Endothelial cell of umbilical vein (primary cell): ENCODE measurements around the gene ZNF525. TPM values are rescaled to one million over a fixed set of nuclear protein-coding genes. Genes with fewer than 3 reads are reported as not detected.

Experiments used
- BruUV-seq: library from RNA; stranded (reverse); fragments of 400-500 nt; replicated peaks from 2 replicates; lab custom pipeline; 2021; lab: Mats Ljungman, UMichigan
- CTCF ChIA-PET: fragments of 300-600, 350-600 bp; sonication (Branson Sonifier 250); formaldehyde crosslinking; loops from one replicate; lab custom pipeline; 2021; ENCODE audit warnings: antibody characterized with exemption, inconsistent platforms; lab: Charles Lee
- POLR2A ChIA-PET: fragments of 300-600, 350-600 bp; sonication (Branson Sonifier 250); formaldehyde crosslinking; loops from one replicate; lab custom pipeline; 2021; ENCODE audit warnings: antibody characterized with exemption, inconsistent platforms; lab: Charles Lee
- DNase-seq: peaks from one replicate; pipeline ENCODE4 v3.0.0-alpha.2; 2011; ENCODE audit warnings: low read depth, low spot score
- FAIRE-seq: peaks from 2 replicates; lab custom pipeline; 2011; peaks lifted over from hg19 to GRCh38; lab: Jason Lieb, UNC
- H2AFZ ChIP-seq: 2 replicates; pipeline ENCODE4 v1.6.0; 2012; ENCODE audit warnings: low read depth, low read length, control low read depth, inconsistent platforms
- H3K27ac ChIP-seq: 2 replicates; pipeline ENCODE4 v1.5.1; 2011; ENCODE audit warnings: low read depth, mild to moderate bottlenecking, control low read depth, low read length, moderate library complexity; ENCODE audit not compliant: insufficient read depth
- H3K27me3 ChIP-seq, 2 experiments: 2 replicates each; pipeline versions ENCODE4 v1.6.0 to v1.6.1; 2011; ENCODE audit warnings: low read length in 2 of 2, mixed read lengths in 1 of 2; ENCODE audit not compliant: control insufficient read depth in 2 of 2, insufficient read depth in 2 of 2
- H3K36me3 ChIP-seq, 2 experiments: 2 replicates in 1 of 2; 3 replicates in 1 of 2; pipeline ENCODE4 v1.5.1; 2011; ENCODE audit warnings: low read length in 2 of 2, mild to moderate bottlenecking in 1 of 2, moderate library complexity in 1 of 2; ENCODE audit not compliant: control insufficient read depth in 2 of 2, insufficient read depth in 2 of 2; ENCODE audit errors: extremely low read depth in 1 of 2
- H3K4me1 ChIP-seq: 3 replicates; pipeline ENCODE4 v1.5.1; 2011; ENCODE audit warnings: mild to moderate bottlenecking, low read length; ENCODE audit not compliant: control insufficient read depth, insufficient read depth; ENCODE audit errors: extremely low read depth
- H3K4me2 ChIP-seq: 2 replicates; pipeline ENCODE4 v1.6.1; 2011; ENCODE audit warnings: low read length, control low read depth, mixed read lengths; ENCODE audit not compliant: insufficient read depth
- H3K4me3 ChIP-seq, 3 experiments: fragments of 200-600 bp in 1 of 3; sonication (generic), shearing (Covaris generic) in 1 of 3; replicated peaks in 1 of 3; 2 replicates each; pipeline ENCODE4 v1.5.1; 2011 to 2016; ENCODE audit warnings: control low read depth in 3 of 3, low read length in 3 of 3, mild to moderate bottlenecking in 2 of 3, inconsistent platforms in 1 of 3, low read depth in 1 of 3, moderate library complexity in 1 of 3; ENCODE audit not compliant: insufficient read depth in 1 of 3
- H3K79me2 ChIP-seq: 2 replicates; pipeline ENCODE4 v1.6.0; 2012; ENCODE audit warnings: low read length, inconsistent platforms; ENCODE audit not compliant: control insufficient read depth, insufficient read depth
- H3K9ac ChIP-seq: replicated peaks from 2 replicates; pipeline ENCODE3; 2011; ENCODE audit warnings: low read length, control low read depth; ENCODE audit not compliant: insufficient read depth; ENCODE audit errors: extremely low read depth
- H3K9me1 ChIP-seq: replicated peaks from 3 replicates; pipeline ENCODE4 v1.6.0; 2011; ENCODE audit warnings: mild to moderate bottlenecking, low read length; ENCODE audit not compliant: control insufficient read depth, insufficient read depth; ENCODE audit errors: extremely low read depth
- H3K9me3 ChIP-seq: replicated peaks from 2 replicates; pipeline ENCODE4 v1.5.1; 2012; ENCODE audit warnings: low read length, inconsistent platforms; ENCODE audit not compliant: control insufficient read depth, insufficient read depth
- H4K20me1 ChIP-seq: replicated peaks from 2 replicates; pipeline ENCODE3; 2011; ENCODE audit warnings: mild to moderate bottlenecking, low read length; ENCODE audit not compliant: control insufficient read depth, insufficient read depth; ENCODE audit errors: extremely low read depth
- EZH2 ChIP-seq: IDR thresholded peaks from 2 replicates; pipeline ENCODE4 v1.6.1; 2012; ENCODE audit warnings: borderline replicate concordance, low read depth, mild to moderate bottlenecking, moderate library complexity, low read length, inconsistent platforms; ENCODE audit not compliant: severe bottlenecking
- FOS ChIP-seq: IDR thresholded peaks from 2 replicates; pipeline ENCODE4 v1.6.1; 2011; ENCODE audit warnings: mild to moderate bottlenecking, low read length, moderate library complexity, borderline replicate concordance; ENCODE audit not compliant: insufficient read depth
- GATA2 ChIP-seq: IDR thresholded peaks from 2 replicates; pipeline ENCODE4 v1.7.0; 2011; ENCODE audit warnings: low read depth, mild to moderate bottlenecking, moderate library complexity, mixed read lengths, low read length; ENCODE audit not compliant: insufficient read length, insufficient read depth
- JUN ChIP-seq: IDR thresholded peaks from 2 replicates; pipeline ENCODE4 v1.6.1; 2011; ENCODE audit warnings: borderline replicate concordance, low read depth; ENCODE audit not compliant: insufficient read length, insufficient read depth
- MYC ChIP-seq: IDR thresholded peaks from one replicate; pipeline ENCODE4 v1.6.1; 2011; ENCODE audit warnings: mild to moderate bottlenecking, low read depth, low read length
- POLR2A ChIP-seq: IDR thresholded peaks from 2 replicates; pipeline ENCODE4 v1.6.1; 2012; ENCODE audit warnings: low read depth, mild to moderate bottlenecking, control low read depth, low read length
- POLR2AphosphoS5 ChIP-seq: IDR thresholded peaks from 2 replicates; pipeline ENCODE4 v1.6.1; 2012; ENCODE audit warnings: low read depth, mild to moderate bottlenecking, control low read depth, low read length, moderate library complexity; ENCODE audit not compliant: insufficient read depth
- dilution Hi-C: fragments of 300-500 bp; cut with MboI; formaldehyde crosslinking; loops from one replicate; pipeline ENCODE4 v1.15.0; 2019; ENCODE audit warnings: low sequenced_read_pairs; ENCODE audit not compliant: extremely low pct_ligation_motif_present
- intact Hi-C: fragments of 100-400 bp; cut with micrococcal nuclease; formaldehyde crosslinking; loops from one replicate; pipeline ENCODE4 v1.10.0; 2022
- polyA plus RNA-seq, 4 experiments: library from polyadenylated mRNA; depleted of rRNA in 3 of 4; stranded (reverse) in 3 of 4; unstranded in 1 of 4; fragments of >200 nt; gene quantifications; 2 replicates each; pipeline versions ENCODE4 v1.2.1 to v1.2.3, GENCODE V29; 2011 to 2012; ENCODE audit warnings: missing spikeins in 1 of 4
- total RNA-seq: library from RNA; stranded (reverse); gene quantifications from 2 replicates; pipeline ENCODE4 v1.2.3, GENCODE V29; 2021
- TF ChIP-seq, protein P1 (sequence below), 2 donors: IDR thresholded peaks; 1 replicate in 1 of 2; 2 replicates in 1 of 2; pipeline ENCODE4 v1.5.1; 2011; ENCODE audit warnings: low read length in 2 of 2, mild to moderate bottlenecking in 2 of 2, moderate library complexity in 2 of 2, control low read depth in 1 of 2, inconsistent platforms in 1 of 2, low read depth in 1 of 2; ENCODE audit not compliant: insufficient read depth in 1 of 2; ENCODE audit errors: extremely low read depth in 1 of 2
- TF ChIP-seq, protein P2 (sequence below): IDR thresholded peaks from 2 replicates; pipeline ENCODE4 v1.6.1; 2011; ENCODE audit not compliant: insufficient read depth, insufficient read length

Gene ZNF525
- total and polyA plus RNA-seq, 2 donors (not counting 3 experiments of a cell fraction or from before 2014, with no cell fraction given): 0.59 to 3.8 TPM

DNA sequence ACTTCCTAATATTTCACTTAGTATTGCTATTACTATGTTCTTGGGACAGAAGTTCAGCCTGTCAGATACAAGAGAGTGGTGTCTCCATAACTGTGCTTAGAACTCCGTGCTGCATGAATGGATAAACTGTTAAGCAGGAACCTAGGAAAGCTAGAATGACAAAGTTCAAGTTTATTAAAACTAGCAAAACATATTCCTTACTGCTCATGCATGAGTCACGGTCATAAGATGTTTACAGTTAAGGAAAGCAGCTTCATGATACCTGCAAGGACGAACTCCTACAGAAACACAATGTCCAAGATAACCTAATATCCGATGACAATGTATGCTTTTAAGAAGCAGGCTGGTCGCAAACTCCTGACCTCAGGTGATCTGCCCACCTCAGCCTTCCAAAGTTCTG lies 23.4 kb downstream of the ZNF525 start:
- Histone ChIP-seq H3K9me3 (no peaks in the 10 kb centered on the region), H3K27ac (no peak overlapping the region), H3K9ac (no peak overlapping the region), H3K4me2 (no peak overlapping the region), H4K20me1 (no peaks in the 10 kb centered on the region), H3K9me1 (no peaks in the 10 kb centered on the region), H3K4me1 (no peaks in the 10 kb centered on the region), H3K36me3 (no peaks in the 10 kb centered on the region), H3K27me3 (no peaks in the 10 kb centered on the region), H3K4me3 (no peak overlapping the region), H2AFZ (no peak overlapping the region), H3K79me2 (no peaks in the 10 kb centered on the region)
- POLR2A ChIA-PET: no interaction called here
- CTCF ChIA-PET: interaction anchor here (1.5 to 1.6 kb wide), 2 partner anchors 15 to 194 kb away, joined by 3 to 4 read pairs; no protein-coding TSS in a partner anchor
- dilution Hi-C loops (no loop called here), intact Hi-C loops (no loop called here)
- DNase-seq (no peak), FAIRE-seq (no peak)
- BruUV-seq: no TSS peak
- TF ChIP-seq POLR2AphosphoS5 (no peak), POLR2A (no peak), FOS (no peak), MYC (no peak), JUN (no peak), GATA2 (no peak), EZH2 (no peak)
- TF ChIP-seq, protein P1, sequence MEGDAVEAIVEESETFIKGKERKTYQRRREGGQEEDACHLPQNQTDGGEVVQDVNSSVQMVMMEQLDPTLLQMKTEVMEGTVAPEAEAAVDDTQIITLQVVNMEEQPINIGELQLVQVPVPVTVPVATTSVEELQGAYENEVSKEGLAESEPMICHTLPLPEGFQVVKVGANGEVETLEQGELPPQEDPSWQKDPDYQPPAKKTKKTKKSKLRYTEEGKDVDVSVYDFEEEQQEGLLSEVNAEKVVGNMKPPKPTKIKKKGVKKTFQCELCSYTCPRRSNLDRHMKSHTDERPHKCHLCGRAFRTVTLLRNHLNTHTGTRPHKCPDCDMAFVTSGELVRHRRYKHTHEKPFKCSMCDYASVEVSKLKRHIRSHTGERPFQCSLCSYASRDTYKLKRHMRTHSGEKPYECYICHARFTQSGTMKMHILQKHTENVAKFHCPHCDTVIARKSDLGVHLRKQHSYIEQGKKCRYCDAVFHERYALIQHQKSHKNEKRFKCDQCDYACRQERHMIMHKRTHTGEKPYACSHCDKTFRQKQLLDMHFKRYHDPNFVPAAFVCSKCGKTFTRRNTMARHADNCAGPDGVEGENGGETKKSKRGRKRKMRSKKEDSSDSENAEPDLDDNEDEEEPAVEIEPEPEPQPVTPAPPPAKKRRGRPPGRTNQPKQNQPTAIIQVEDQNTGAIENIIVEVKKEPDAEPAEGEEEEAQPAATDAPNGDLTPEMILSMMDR (IDR thresholded peaks at IDR 0.05; ENCODE audit: extremely low read depth in 1 of 2, insufficient read depth in 1 of 2, low read depth in 1 of 2, low read length in 2 of 2): no peak
- TF ChIP-seq, protein P2, sequence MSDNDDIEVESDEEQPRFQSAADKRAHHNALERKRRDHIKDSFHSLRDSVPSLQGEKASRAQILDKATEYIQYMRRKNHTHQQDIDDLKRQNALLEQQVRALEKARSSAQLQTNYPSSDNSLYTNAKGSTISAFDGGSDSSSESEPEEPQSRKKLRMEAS: no peak
